HG03064 (cell line): Measurements from ENCODE around the gene ACAD11.
A peak's percentile ranks its signal among the peaks of the same experiment; 100 is the strongest.

Source experiments
- ATAC-seq: cut with Tn5 transposase; IDR thresholded peaks from one replicate; pipeline ENCODE4 v1.9.1; 2021; ENCODE audit warnings: low read depth; ENCODE audit not compliant: unreplicated experiment

ACAD11 gene

DNA sequence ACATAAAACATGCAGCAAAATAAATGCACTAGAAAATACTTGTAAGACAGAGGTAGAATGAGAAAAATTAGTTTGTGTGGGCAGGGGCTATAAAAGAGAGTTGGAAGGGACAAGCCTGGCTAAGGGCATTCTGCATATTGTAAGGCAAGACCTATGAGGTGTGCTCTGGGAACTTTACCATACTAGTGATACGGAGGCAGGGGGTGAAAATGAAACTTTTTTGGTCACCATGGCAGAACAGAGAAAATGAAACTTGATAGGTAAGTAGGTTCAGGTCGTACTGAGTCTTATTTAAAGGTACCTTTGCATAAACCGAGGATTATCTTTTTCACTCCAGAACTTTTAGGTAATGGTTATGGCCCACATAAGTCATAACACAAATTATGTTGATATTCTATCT lies 137.3 kb downstream of the ACAD11 start:
- peak; percentile 65 for ATAC-seq

DNA sequence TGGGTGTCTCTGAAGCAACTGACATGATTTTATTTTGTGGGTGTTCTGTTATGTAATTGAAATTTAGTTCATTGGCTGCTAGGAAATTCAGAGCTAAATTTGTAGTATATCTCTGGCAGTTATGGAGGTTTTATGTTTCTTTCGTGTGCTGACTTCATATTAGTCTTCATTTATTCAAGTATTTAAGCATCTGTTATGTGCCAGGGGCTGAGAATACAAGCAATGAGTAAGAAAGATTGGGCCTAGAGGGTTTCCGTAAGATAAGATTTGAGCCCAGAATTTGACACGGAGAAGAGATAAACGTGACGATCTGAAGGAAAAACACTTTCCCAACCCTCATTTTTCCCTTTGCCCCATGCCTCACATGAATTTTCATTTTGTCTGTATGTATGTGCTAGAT lies 137.7 kb downstream of the ACAD11 start:
- no peak for ATAC-seq

DNA sequence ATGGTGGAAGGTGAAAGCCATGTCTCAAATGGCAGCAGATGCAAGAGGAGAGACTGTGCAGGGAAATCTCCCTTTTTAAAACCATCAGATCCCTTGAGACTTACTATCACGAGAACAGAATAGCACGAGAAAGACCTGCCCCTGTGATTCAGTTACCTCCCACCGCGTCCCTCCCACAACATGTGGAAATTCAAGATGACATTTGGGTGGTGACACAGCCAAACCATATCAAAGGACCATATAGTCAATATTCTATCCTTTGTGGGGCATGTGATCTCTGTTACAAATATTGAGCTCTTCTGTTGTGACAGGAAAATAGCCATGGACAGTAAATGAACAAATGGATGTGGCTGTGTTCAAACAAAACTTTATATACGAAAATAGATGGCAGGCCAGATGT lies 139.7 kb downstream of the ACAD11 start:
- no peak for ATAC-seq

DNA sequence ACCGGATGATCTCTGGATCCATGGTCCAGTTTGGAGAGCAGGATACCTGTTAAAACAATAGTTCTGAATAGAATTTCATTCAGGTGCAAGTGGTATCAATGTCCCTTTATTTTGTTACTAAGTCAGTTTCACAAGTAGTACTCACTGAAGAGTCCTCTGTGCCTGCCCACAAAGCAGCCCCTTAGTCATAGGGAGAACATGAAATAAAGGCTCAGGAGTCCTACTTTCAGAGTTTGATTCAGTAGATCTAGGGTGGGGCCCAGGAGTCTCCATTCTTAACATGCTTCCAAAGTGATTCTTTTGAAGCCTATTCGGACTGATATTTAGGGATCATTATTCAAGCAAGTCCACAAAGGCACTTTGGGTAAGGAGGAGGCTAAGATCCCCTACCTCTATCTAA lies 142.3 kb downstream of the ACAD11 start:
- ATAC-seq: no peak

DNA sequence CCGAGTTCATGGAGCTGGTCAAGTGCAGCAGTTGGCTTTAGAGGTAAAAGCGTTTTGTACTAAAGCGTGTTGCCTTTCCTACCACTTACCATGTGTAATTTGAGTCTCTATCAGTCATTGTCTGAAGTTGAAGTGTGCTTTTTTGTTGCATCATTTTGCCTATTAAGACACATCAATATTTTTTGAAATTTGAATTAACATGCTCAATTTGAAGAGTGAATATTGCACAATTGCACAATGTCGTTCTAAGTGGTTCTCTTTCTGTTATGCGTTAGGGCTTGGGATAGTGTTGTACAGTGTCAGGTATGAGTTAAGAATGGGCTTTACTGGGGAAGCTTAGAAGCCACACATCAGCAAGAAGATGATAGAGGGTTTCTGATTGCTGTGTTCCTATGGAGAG lies 146.6 kb downstream of the ACAD11 start:
- no peak for ATAC-seq

DNA sequence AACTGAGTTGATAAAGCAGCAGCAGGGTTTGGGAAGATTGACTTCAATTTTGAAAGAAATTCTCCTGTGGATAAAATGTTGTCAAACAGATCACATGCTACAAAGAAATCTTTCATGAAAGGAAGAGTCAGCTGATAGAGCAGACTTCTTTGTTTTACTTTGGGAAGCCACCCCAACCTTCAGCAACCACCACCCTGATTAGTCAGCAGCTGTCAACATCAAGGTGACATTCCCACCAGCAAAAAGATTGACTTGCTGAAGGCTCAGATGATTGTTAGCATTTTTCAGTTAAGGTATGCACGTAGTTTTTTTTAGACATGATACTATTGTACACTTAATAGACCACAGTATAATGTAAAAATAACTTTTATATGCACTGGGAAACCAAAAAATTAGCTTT lies 150.1 kb downstream of the ACAD11 start:
- ATAC-seq: no peak

DNA sequence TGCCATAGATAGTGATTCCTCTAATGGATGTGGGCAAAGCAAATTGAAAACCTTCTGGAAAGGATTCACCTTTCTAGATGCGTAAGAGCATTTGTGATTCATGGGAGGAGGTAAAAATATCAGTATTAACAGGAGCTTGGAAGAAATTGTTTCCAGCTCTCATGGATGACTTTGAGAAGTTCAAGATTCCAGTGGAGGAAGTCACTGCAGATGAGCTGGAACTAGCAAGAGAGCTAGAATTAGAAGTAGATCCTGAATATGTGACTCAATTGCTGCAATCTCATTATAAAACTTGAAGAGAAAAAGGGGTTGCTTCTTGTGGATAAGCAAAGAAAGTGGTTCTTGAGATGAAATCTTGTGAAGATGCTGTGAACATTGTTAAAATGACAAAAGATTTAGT lies 150.5 kb downstream of the ACAD11 start:
- no peak for ATAC-seq
